Measurements from ENCODE around the gene MICB.
"Not testable (repeated sequence)": the region's sequence is repeated elsewhere in the genome, so short reads cannot be mapped to it uniquely, and the experiment has no call there.

Gene MICB

DNA sequence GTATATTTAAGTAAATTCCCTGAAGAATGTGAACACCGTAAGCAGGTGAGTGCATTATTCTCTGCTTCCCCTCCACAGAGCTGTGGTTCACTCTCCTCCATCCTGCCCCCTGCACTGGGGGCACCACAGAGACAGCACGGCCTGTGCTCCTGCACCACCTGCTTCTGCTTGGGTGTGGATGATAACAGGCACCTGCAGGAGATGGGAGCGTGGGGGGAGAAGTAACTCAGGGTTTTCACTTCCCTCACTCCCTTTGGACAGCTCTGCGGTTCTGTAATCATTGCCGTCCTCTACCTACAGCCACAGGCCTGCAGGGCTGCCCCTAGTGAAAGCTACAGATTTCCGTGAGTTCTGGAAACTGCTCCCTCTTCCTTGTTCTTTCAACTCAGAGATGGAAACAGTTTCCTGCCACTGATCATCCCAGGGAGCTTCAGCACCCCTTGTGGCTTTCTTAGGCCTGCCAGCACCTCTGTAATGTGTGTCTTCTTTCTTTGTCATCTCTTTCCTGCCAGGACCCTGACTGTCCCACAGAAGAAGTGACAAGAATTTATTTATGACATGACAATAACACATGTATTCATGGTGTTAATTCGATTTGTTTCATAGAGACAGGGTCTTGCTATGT is 21.3 kb upstream of the MICB start:
- DNase-seq: no peak

DNA sequence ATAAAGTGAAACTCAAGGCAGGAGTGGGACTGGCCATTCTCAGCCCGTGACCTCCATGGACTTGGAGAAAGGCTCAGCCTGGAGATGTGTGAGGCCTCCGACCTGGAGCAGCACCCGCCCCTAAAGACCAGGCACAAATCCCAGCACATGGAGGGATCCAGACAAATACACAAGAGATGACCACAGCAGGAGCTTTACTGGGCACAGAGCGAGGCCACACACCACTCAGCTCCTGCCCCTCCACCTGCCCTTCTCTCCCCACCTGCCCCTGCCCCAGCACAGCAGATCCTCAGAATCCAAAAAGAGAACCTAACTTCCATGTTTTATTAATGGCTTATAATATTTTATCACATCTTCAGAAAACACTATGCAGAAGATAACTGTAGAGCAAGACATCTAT is 20.4 kb upstream of the MICB start:
- DNase-seq: no peak

DNA sequence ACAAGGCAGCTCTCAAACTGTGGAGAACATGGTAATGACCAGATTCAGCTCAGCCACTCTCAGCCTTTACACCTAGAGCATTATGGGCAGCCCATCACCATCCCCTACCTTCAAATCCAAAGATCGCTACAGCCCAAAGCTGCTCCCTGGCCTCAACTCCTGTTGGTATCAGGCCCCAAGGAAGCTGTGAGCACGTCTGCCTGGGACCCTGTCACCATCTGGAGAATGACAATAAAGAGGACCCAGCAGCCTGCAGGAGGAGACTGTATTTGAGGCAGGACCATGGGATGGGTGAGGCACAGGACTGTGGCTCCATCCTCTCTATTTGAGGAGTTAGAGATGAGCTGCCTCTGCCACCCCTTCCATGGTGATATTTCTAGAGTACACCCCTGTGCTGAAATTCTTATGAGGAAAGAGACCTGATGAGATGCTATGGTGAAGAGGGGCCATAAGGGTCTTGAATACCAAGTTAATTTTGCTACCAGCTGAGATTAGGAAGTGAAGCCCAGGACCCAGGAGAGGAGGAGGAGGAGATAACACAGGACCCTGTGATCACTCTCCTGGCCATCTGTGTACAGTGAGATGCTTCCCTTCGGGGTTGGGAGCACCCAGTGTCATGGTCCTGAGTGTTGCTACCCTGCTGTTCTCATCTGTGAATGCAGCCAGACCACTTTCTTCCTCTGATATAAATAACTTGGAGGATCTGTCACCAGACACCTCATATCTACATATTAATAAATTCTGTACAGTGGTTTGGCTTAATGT is 19.6 kb upstream of the MICB start:
- no peak for DNase-seq

DNA sequence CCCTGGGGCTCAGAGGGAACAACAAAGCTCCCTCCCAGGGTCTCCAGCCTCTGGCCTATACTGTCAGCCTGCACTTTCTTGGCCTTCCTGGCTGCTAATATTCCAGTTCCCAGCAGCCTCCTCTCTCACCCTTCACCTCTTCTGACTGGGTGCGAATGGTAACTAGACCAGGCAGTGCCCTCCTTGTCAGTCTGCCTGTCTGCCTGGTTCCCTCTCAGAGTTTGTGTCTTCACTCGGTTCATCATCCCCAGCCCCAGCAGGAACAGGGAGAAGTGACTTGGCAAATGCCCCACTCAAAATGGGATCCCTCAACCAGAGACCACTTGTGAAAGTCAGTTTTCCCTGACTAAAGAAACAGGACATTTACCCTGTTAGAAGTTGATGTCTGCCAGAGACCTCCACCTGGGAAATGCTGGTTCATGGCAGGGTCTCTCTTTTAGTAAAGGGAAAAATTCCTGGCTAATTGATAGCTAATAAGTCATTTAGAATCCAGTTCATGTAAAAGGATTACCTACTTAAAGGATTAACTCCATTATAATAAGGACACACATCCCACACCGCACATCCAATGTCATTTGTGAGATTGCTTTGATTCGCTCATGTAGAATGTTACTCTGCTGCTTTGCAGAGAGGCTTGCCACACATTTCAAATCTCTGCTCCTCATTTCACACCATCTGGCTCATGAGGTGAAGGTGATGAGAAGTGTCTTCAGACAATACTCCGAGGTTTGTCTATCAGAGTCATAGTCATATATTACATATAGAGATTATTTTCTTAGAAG is 18.6 kb upstream of the MICB start:
- no peak for DNase-seq

DNA sequence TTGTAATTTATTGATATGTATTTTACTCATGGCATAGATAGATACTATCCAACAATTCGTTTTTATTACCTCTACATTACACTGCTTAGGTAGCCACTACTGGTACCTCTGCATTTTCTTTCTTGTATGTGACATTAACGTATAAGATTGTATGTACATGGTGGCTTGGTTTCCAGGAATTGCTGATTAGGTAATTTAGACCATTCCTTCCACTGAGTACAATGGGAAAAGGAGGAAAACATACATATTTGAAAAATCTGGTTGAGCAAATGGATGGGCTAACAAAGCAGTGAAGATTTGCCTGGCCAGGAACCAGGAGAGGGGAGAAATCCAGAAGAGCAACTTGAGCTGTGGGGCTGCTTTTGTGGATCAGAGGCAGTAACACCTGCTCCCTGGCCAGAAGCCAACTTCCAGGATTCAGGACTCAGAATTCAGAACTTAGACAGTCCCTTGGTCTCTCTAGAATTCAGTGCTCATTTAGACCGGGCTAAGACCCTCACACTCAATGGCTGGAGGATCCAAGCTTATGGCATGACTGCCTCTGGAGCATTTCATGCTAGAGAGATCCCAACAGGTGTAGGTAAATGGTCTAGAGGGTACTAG is 17.9 kb upstream of the MICB start:
- DNase-seq: no peak

DNA sequence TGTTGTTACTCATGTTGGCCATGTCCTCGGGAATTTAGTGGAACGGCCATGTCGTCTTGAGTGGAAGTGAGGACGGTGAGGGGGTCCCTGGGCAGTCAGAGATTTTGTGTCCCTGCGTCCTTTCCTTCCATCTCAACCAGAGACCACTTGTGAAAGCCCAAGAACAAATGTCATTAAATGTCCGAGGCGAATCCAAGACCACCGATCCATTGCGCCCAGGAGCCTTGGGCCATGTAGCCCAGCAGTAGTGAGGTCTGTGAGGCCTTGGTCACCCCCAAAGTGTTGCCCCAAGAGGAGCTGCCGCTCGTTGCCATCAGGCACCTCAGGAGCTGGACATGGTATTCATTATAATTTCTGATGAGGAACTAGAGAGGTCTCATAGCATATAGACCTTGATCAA is 17.4 kb upstream of the MICB start:
- DNase-seq: no peak

DNA sequence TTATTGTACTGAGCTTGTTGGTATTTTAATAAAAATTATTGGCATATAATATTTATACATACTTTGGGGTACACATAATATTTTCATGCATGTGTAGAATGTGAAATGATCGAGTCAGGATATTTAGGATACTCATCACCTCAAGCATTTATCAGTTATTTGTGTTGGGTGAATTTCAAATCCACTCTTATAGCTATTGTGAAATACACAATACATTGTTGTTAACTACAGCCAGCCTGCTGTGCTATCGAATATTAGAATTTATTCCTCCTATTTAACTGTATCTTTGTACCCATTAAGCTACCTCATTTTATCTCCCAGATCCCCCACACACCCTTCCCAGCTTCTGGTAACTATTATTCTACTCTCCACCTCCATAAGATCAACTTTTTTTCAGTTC is 14.6 kb upstream of the MICB start:
- no peak for DNase-seq

DNA sequence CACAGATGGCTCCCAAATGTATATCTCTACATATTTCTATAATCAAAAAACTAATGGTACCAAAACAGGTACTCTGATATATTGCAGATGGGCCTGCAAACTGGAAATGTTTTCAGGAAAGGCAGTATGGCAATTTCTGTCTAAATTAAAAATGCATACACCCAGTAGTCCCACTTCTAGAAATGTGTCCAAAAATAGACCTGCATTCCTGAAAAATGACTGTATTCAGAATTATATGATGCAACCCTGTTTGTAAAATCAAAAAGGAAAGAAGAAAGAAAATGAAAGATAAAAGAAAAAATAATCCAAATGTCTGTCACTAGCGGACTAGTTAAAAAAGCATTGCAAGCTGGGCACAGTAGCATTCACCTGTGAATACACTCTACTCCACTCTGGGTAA is 12.9 kb upstream of the MICB start:
- no peak for DNase-seq

DNA sequence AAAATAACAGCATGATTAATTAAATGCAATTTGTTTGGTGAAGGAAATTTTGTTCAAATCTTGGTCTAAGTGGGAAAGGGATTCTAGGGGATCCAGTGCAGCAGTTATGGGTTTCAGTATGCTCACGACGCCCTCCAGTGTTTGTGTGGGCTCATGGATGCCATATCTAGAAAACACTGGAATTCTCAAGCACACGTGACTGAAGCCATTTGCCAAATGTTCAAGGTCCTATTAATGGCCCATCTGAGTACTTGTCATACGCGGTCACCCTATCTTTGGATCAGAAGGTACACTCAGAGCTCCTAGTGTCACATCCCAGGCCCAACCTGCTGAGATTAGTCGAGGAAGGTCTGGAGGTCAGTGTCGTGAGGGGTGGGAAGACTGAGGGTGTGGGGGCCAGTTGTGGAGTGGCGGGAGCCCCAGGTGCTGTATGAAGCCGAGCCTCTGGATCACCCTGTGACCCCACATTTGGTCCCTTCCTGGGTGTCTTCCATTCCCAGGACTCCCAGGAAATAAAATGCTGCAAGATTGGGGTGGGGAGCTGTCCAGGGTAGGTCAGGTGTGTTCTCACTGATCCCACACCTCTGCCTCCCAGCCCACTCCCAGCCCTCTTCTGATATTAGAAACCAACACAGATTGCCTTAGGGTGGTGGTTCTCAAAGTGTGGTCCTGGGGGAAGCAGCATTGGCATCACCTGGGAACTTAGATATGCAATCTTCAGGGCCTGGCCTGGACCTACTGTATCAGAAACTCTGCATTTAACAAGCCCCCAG is 11.7 kb upstream of the MICB start:
- not testable (repeated sequence) for DNase-seq

DNA sequence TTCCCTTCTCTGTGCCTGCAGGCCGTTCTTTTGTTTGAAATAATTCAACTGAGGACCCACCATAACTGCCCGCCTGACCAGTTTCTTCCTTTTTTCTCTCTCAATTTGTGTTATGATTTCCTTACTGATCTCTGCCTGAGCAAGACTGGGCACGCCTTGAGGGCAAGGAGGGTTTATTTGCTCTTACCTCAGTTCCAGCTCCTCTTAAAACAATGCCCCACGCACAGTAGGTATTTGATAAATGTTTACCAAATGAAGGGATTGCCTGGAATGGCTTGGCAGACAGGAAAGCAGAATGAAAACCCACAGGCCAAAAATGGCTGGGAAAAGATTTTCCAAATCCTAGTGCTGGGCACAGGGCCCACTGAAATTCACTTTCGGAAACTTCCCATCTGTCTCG is 10.3 kb upstream of the MICB start:
- DNase-seq: not testable (repeated sequence)

DNA sequence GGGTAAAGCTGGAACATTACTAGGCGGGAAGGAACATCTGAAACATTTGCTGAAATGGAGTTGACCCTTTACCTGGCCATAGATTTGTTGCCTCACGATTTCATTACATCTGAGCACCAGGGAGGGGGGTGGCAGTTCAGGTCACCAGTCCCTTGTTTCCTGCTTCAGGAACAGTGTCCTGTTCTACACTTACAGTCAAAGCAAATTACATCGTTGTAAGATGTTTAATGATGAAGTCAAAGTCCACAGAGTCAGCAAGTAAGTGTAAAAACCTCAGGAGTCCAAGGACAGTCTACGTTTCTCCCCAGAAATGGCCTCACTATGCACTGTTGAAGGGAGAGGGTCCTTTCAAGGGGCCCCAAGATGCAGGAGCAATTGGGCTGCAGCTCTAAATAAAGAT is 8.9 kb upstream of the MICB start:
- no peak for DNase-seq

DNA sequence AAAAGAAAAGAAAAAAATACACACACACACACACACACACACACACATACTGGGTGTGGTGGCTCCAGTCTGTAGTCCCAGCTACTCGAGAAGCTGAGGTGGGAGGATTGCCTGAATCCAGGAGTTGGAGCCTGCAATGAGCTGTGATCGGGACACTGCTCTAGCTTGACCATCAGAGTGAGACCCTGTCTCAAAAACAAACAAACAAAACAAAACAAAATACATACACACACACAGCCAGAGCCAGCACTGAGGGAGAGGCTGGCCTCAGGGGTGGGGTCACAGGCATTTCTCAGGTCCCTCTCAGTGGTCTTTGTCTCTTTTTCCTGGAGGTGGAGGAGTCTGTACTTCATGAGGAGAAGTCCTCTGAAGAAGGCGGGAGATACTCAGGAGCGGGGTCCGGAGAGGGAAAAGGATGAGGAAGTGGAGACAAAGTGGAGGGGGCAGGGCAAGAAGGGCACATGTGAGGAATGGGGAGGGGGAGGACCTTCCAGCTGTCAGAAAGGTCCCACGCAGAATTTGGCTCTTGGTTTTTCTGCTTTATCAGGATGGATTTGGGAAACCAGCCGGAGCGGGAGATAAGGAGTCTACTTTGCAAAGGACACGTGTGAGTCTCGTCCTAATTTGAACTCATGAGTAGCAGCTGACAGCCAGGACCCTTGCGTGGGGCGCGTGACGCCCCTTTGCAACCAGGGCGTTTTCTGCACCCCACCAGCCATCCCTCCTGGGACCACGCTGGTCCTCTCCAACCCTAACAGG is 7.7 kb upstream of the MICB start:
- no peak for DNase-seq

DNA sequence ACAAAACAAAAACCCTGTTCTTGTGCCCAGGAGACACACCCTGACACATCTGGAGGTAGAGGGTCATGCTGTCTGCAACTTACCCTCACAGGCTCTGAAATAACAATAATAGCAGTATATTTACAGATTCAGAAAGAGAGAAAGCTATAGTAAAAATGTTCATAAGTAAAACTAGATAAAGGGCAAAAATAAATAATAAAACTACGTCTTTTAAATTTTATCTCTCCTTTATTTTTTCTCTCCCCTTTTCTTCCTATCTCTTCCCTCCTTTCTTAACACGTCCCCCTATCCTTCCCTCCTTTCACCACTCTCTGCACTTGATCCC is 4.4 kb upstream of the MICB start:
- not testable (repeated sequence) for DNase-seq

DNA sequence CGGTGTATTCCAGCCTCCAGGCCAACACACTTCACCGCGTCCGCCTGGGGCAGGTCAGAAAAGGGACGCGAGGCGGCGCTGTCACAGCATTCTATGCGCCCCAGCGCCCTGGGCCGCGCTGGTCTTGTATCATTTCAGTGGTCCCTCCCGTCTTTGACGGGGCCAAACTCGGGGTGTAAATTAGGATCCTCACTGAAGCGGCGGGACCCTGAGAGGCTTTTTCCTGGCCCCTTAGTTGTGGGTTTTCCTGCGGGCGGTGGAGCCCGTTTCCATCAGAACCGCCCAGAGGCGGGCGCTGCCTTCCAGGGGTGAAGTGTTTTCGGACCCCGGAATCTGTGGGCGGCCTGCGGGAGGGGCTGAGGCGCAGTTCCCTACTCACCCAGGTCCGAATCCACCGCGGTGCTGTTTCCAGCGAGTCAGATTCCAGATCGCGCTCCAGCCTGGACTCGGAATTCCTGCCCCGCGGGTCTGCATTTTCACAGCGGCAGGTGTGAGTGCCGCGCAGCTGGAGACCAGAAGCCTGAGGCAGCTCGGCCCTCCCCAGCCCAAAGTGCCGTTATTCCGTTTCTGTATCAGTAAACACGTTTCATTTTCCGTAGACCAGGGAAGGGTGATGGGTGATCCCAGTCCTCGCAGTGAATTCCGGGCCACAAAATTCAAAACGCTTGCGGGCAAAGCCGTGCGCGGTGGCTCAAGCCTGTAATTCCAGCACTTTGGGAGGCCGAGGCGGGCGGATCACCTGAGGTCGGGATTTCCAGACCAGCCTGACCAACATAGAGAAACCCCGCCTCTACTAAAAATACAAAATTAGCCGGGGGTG is 3.9 kb upstream of the MICB start:
- DNase-seq: peak; percentile 77

DNA sequence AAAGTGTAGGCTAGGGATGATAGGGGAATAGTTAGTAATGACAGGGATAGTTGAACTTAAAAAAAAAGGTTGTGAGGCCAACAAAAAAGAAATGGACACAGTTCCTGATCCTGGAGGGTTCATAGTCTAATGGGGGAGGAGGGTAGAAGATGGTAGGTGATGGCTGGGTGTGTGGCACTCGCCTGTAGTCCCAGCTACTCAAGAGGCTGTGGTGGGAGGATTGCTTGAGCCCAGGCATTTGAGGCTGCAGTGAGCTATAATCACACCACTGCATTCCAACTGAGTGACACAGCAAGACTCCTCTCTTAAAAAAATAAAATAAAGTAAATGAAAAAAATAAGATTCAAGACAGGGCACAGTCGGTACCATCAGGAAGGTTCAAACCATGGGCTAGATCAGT is 2.4 kb upstream of the MICB start:
- DNase-seq: no peak

DNA sequence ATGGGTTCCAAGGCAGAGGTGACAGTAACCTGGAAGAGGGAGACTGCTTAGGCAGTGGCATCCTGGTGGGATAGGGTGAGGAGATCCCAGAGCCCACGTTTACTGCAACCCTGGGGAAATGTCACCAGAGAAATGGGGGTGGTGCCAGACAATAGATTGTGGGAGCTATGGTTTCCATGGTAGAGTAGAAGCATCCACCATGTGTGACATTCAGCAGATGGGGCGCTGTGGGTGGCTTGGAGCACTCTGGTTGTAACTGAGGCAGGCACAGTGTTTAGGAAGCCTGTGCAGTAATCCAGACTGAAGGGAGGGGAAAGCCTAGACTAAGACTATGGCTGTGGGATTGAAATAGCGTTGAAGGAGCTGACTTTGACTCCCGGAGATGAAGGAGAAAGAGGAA is 1.1 kb upstream of the MICB start:
- not testable (repeated sequence) for DNase-seq

DNA sequence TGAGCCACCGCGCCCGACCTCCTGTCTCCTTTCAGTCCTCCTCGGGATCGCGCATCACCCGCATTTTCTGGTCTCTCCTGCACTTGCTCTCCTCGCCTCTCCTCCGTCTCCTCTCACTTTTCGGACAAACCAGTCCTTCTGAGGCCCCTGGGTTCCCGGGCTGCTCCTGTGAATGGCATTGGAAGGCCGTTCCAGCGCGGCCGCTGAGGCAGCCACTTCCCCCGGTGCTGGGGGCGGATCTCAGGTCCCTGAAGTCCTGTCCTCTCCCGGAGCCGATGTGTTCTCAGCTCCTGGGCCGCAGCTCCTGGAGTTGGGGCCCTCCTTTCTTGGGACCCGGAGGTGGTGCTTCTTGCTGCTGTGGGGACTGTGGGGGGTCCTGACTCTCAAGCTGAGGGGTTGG is 803 bp downstream of the MICB start:
- DNase-seq: no peak

DNA sequence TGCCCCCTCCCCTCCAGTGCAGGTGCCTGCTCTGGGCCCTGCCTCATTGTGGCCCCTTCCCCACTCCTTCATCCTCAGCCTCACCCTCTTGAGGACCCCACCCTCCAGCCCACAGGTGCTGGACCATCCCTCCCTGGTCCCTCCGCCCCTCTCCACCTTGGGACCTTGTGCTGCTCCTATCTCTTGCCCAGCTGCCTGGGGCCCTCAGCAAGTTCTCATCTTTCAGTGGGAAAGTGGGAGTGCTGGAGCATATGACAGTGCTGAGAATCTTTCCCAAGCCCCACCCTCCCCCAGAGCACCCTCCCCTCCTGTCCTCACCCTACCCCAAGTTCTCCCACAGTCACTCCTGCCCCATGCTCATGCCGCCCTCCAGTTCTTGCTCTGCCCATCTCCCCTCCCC is 1.7 kb downstream of the MICB start:
- DNase-seq: not testable (repeated sequence)

DNA sequence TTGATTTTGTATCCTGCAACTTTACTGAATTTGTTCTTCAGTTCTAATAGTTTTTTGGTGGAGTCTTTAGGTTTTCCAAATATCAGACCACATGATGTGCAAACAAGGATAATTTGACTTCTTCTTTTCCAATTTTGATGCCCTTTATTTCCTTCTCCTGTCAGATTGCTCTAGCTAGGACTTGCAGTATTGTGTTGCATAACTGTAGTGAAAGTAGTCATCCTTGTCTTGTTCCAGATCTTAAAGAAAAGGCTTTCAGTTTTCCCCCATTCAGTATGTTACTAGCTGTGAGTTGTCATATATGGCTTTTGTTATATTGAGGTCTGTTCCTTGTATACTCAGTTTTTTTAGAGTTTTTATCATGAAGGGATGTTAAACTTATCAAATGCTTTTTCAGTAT is 4.6 kb downstream of the MICB start:
- DNase-seq: no peak

DNA sequence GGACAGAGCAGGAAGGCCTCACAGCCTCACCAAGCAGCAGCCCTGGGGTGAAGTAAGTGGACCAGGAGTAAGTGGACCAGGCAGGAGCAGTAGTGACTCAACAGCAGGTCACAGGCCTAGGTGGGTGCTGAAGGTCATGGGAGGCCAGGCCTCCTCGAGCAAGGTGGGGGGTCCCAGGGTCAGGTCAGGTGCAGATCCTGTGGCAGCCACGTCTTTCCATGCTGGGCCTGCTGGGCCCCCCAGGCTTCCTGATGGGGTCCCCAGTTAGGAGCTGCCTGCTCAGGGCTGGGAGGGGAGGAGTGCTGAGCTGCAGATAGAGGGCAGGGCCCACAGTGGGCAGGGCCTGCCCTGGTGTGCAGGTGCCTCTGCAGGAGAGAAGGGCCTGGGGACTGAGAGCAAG is 11.1 kb downstream of the MICB start:
- not testable (repeated sequence) for DNase-seq

DNA sequence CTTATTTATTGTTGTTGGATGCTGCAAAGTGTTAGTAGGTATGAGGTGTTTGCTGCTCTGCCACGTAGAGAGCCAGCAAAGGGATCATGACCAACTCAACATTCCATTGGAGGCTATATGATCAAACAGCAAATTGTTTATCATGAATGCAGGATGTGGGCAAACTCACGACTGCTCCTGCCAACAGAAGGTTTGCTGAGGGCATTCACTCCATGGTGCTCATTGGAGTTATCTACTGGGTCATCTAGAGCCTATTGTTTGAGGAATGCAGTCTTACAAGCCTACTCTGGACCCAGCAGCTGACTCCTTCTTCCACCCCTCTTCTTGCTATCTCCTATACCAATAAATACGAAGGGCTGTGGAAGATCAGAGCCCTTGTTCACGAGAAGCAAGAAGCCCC is 12.1 kb downstream of the MICB start:
- DNase-seq: no peak
